ENCODE results near the gene LAPTM5.
"Not testable (repeated sequence)": the region's sequence is repeated elsewhere in the genome, so short reads cannot be mapped to it uniquely, and the experiment has no call there.

Gene LAPTM5

GRCh38 chr1:30775433-30775975 lies 17.9 kb upstream of the LAPTM5 start:
- Histone ChIP-seq H3K9ac (ENCODE audit: low read length) (no peak overlapping the region), H3K9me3 (ENCODE audit: control insufficient read depth, low read length) (no peaks in the 10 kb centered on the region), H3K36me3 (ENCODE audit: control insufficient read depth, insufficient read depth, low read length) (no peaks in the 10 kb centered on the region)

DNA sequence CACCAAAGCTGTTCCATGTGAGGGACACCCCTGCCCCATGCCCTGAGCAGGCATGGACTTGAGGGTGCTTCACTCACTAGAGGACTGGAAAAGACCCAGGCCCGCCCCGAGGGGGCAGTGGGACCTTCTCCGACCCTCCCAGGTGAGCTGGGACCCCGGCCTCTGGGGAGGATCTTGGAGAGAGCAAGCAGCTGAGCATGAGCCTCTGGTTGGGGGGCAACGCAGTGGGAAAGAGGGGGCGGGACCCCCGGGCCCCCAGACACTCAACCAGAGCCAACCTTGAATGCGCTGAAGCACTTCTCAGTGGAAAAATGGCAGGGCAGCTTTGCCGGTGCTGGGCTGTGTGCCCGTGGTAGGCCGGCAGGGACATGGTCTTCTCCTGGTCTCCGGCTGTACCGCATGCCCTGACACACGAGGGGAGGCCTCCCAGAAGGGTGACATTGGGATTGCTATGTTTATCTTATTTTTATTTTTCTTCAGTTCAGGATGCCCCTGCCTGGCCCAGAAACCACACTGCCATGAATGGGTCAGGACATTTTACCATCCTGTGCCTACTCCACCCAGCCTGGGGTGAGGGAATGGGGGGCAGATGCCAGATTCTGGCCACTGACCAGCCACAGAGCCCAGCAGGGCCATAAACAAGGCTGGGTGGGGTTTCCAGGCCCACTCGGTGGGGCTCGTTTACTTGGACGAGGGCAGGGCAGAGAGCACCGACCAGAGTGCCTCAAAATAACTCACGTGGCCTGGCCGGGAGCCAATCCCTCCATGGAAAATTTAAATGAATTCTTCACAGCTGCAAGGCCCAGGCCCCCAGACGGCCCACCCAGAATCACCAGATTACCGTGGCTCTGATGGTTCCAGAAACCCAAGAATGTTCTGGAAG lies 17.2 kb upstream of the LAPTM5 start:
- no peaks in the 10 kb centered on the region for H3K4me1 ChIP-seq (ENCODE audit: control insufficient read depth, insufficient read depth, low read length)
- H3K9ac ChIP-seq (ENCODE audit: low read length) = no peak overlapping the region
- no peaks in the 10 kb centered on the region for H3K27me3 ChIP-seq (ENCODE audit: control insufficient read depth, insufficient read depth, low read length)
- H3K36me3 ChIP-seq (ENCODE audit: control insufficient read depth, insufficient read depth, low read length) = no peaks in the 10 kb centered on the region
- H3K4me3 ChIP-seq (ENCODE audit: low read length) = no peak overlapping the region
- no peaks in the 10 kb centered on the region for H3K9me3 ChIP-seq (ENCODE audit: control insufficient read depth, low read length)

More at GRCh38 chr1:30775433-30775975, 17.9 kb upstream of the LAPTM5 start:
- Histone ChIP-seq H3K4me1 (ENCODE audit: control insufficient read depth, insufficient read depth, low read length) (no peaks in the 10 kb centered on the region), H3K27me3 (ENCODE audit: control insufficient read depth, insufficient read depth, low read length) (no peaks in the 10 kb centered on the region), H3K4me3 (ENCODE audit: low read length) (no peak overlapping the region)

- Histone ChIP-seq H3K27me3 (ENCODE audit: control insufficient read depth, insufficient read depth, low read length) (no peaks in the 10 kb centered on the region), H3K9me3 (ENCODE audit: control insufficient read depth, low read length) (no peaks in the 10 kb centered on the region), H3K36me3 (ENCODE audit: control insufficient read depth, insufficient read depth, low read length) (no peaks in the 10 kb centered on the region), H3K4me3 (ENCODE audit: low read length) (no peak overlapping the region), H3K9ac (ENCODE audit: low read length) (no peak overlapping the region), H3K4me1 (ENCODE audit: control insufficient read depth, insufficient read depth, low read length) (no peaks in the 10 kb centered on the region)
Observed at GRCh38 chr1:30773722-30774358, 16.3 kb upstream of the LAPTM5 start.

DNA sequence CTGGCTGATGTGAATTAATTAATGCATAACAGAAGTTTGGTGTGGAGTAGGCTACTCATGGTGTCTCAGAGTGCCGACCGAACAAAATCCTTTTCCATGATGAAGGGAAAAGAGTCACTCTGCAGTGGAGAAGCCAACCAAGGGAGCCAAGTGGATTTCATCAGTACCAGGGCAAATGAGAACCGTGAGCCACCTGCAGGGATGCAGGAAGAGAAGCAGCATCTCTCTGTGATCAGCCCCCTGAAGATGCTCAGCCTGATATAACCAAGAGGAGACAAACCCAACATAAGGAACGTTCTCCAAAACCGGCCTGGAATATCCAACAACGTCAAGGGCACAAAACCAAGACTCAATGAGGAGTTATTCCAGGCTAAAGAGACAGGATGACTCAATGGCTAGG lies 13.4 kb upstream of the LAPTM5 start:
- no peak overlapping the region for H3K4me3 ChIP-seq (ENCODE audit: low read length)
- H3K9me3 ChIP-seq (ENCODE audit: control insufficient read depth, low read length) = no peaks in the 10 kb centered on the region
- no peak overlapping the region for H3K9ac ChIP-seq (ENCODE audit: low read length)
- no peaks in the 10 kb centered on the region for H3K4me1 ChIP-seq (ENCODE audit: control insufficient read depth, insufficient read depth, low read length)
- H3K27me3 ChIP-seq (ENCODE audit: control insufficient read depth, insufficient read depth, low read length) = no peaks in the 10 kb centered on the region
- no peaks in the 10 kb centered on the region for H3K36me3 ChIP-seq (ENCODE audit: control insufficient read depth, insufficient read depth, low read length)

DNA sequence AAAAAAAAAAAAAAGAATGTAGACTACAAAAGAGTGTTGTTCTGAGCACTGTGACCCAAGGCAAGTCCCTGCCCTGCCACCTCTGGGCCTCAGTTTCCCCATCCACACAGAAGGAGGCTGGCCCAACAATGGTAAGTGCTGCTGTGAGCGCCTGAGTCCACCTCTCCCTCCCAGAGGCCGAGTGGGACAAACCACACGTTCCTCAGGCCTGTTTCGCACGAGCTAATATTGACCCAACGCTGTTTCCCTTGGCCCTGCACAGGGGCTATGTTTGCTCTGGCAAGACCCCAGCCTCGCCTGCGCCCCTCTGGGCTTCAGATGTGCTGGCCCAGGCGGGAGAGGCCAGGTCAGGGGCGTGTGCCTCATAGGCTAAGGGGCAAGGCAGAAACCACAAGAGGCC lies 12.6 kb upstream of the LAPTM5 start:
- no peak overlapping the region for H3K9ac ChIP-seq (ENCODE audit: low read length)
- H3K27me3 ChIP-seq (ENCODE audit: control insufficient read depth, insufficient read depth, low read length) = no peaks in the 10 kb centered on the region
- no peaks in the 10 kb centered on the region for H3K4me1 ChIP-seq (ENCODE audit: control insufficient read depth, insufficient read depth, low read length)
- no peaks in the 10 kb centered on the region for H3K36me3 ChIP-seq (ENCODE audit: control insufficient read depth, insufficient read depth, low read length)
- H3K4me3 ChIP-seq (ENCODE audit: low read length) = no peak overlapping the region
- H3K9me3 ChIP-seq (ENCODE audit: control insufficient read depth, low read length) = no peaks in the 10 kb centered on the region

DNA sequence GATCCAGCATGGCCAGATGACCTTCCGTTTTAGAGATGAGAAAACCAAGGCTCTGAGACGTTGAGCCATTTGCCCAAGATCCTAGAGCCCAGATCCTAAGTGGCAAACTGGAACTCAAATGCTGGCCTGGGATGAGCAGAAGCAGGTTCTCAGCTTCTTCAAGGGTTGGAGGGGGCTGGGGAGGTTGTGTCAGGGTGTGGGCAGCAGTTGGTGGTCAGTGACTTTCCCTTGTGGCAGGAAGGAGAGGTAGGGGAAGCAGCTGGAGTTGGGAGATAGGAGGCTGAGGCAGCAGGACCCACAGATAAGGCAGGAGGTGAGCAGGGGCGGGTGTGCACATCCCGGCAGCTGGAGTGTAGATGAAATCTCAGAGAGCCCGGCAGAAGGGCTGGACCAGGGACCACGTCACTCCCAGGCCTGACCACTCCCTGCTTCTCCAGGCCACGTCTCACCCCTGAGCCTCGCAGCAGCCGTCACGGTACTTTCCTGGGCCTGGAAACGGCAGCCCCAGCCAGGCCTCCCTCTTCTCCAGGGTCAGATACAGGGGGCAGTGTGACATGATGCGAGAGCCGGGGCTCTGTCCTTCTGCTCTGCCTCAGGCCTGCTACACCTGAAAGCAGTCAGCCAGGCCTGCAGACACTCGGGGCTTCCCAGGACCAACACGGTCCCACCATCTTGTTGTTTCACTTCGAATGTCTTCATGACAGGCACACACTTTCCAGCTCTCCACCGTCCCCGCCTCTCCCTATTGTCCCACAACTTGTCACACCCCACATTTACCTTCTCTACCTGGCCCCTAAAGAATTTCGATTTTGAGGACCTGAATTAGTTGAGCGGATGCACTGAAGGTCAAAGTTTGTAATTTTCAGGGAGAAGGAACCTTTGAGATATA lies 11.5 kb upstream of the LAPTM5 start:
- Histone ChIP-seq H3K9me3 (ENCODE audit: control insufficient read depth, low read length) (no peaks in the 10 kb centered on the region), H3K4me3 (ENCODE audit: low read length) (no peak overlapping the region), H3K27me3 (ENCODE audit: control insufficient read depth, insufficient read depth, low read length) (no peaks in the 10 kb centered on the region), H3K36me3 (ENCODE audit: control insufficient read depth, insufficient read depth, low read length) (no peaks in the 10 kb centered on the region), H3K9ac (ENCODE audit: low read length) (no peak overlapping the region), H3K4me1 (ENCODE audit: control insufficient read depth, insufficient read depth, low read length) (no peaks in the 10 kb centered on the region)

GRCh38 chr1:30768159-30768829 lies 10.7 kb upstream of the LAPTM5 start:
- H3K9ac ChIP-seq (ENCODE audit: low read length) = no peak overlapping the region
- H3K4me1 ChIP-seq (ENCODE audit: control insufficient read depth, insufficient read depth, low read length) = no peaks in the 10 kb centered on the region
- H3K9me3 ChIP-seq (ENCODE audit: control insufficient read depth, low read length) = no peaks in the 10 kb centered on the region
- no peaks in the 10 kb centered on the region for H3K36me3 ChIP-seq (ENCODE audit: control insufficient read depth, insufficient read depth, low read length)
- H3K27me3 ChIP-seq (ENCODE audit: control insufficient read depth, insufficient read depth, low read length) = no peaks in the 10 kb centered on the region
- H3K4me3 ChIP-seq (ENCODE audit: low read length) = no peak overlapping the region

DNA sequence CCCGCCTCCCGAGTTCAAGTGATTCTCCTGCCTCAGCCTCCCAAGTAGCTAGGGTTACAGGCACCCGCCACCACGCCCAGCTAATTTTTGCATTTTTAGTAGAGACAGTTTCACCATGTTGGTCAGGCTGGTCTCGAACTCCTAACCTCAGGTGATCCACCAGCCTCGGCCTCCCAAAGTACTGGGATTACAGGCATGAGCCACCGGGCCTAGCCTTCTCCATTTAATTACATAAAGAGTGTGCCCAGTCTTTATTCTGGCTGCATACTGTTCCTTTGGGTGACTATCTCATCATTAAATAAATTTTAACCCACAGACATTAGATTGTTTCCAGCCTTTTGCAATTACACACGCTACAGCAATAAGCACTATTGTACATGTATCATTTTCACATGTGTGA lies 9.4 kb upstream of the LAPTM5 start:
- H3K9me3 ChIP-seq (ENCODE audit: control insufficient read depth, low read length); H3K27me3 ChIP-seq (ENCODE audit: control insufficient read depth, insufficient read depth, low read length); H3K9ac ChIP-seq (ENCODE audit: low read length); H3K4me3 ChIP-seq (ENCODE audit: low read length); H3K4me1 ChIP-seq (ENCODE audit: control insufficient read depth, insufficient read depth, low read length); H3K36me3 ChIP-seq (ENCODE audit: control insufficient read depth, insufficient read depth, low read length): not testable (repeated sequence)

DNA sequence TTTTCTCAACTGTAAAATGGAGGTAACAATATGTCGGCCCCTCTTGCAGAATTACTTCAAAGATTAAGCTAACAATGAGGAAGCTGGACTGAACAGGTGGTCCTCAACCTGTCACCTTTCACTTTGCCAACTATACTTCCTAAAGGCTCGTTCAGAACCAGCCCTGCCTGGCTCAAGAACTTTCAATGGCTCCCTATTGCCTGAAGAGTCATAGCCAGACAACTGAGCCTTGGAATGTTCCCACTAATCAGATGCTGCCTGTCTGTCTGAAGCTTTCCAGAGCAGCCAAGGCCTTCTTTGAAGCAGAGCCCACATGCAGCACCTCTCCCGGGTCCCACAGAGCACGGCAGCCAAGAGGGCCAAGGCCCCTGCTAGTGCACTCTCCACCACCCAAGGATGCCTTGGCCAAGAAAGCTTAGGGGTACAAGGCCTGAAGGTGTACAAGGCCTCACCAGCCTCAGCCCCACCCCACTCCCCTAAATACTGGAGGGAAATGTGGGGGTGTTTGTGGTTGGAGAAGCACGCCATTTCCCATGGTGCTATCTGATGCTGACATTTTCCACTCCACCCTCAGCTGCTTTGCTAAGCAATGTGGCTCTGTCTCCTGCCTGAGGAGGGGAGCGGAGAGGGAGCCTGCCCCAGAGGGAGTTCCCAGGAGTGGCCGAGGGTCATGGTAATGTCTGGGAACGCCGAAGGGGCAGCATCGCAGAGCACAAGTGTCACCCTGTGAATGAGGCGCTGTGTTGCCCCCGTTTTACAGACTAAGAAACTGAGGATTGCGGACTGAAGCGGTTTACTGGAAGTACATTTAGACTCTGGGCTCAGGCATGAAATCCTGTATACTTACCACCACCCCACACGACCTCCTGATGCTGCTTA lies 8.2 kb upstream of the LAPTM5 start:
- H3K9me3 ChIP-seq (ENCODE audit: control insufficient read depth, low read length) = no peaks in the 10 kb centered on the region
- H3K4me1 ChIP-seq (ENCODE audit: control insufficient read depth, insufficient read depth, low read length) = no peaks in the 10 kb centered on the region
- no peak overlapping the region for H3K9ac ChIP-seq (ENCODE audit: low read length)
- H3K36me3 ChIP-seq (ENCODE audit: control insufficient read depth, insufficient read depth, low read length) = no peaks in the 10 kb centered on the region
- no peak overlapping the region for H3K4me3 ChIP-seq (ENCODE audit: low read length)
- H3K27me3 ChIP-seq (ENCODE audit: control insufficient read depth, insufficient read depth, low read length) = no peaks in the 10 kb centered on the region

- Histone ChIP-seq H3K4me3 (ENCODE audit: low read length) (no peak overlapping the region), H3K27me3 (ENCODE audit: control insufficient read depth, insufficient read depth, low read length) (no peaks in the 10 kb centered on the region), H3K9ac (ENCODE audit: low read length) (no peak overlapping the region), H3K4me1 (ENCODE audit: control insufficient read depth, insufficient read depth, low read length) (no peaks in the 10 kb centered on the region), H3K9me3 (ENCODE audit: control insufficient read depth, low read length) (no peaks in the 10 kb centered on the region), H3K36me3 (ENCODE audit: control insufficient read depth, insufficient read depth, low read length) (no peaks in the 10 kb centered on the region)
Observed at GRCh38 chr1:30764939-30765555, 7.5 kb upstream of the LAPTM5 start.

Data from mucosa of stomach (tissue), 1 donor.